Thyroid gland (tissue), 4 donors: ENCODE data around the gene KIF20B. TPM values are rescaled to one million over a fixed set of nuclear protein-coding genes. Genes with fewer than 3 reads are reported as not detected.
A peak's percentile ranks its signal among the peaks of the same experiment; 100 is the strongest.

Experiments
- DNase-seq, 2 donors: peaks; one replicate each; pipeline ENCODE4 v3.0.0-alpha.2; 2019
- H3K27ac ChIP-seq, 3 donors: fragments of 200-600 bp; sonication (generic); 1 replicate in 2 of 3; 2 replicates in 1 of 3; pipeline ENCODE4 v1.5.1; 2016 to 2019; ENCODE audit warnings: mild to moderate bottlenecking in 1 of 3, moderate library complexity in 1 of 3
- H3K27me3 ChIP-seq: fragments of 200-600 bp; sonication (generic); one replicate; pipeline ENCODE4 v1.5.1; 2019
- H3K36me3 ChIP-seq, 2 donors: fragments of 200-600 bp; sonication (generic); one replicate each; pipeline ENCODE4 v1.5.1; 2016 to 2019
- H3K4me1 ChIP-seq, 2 donors: fragments of 200-600 bp; sonication (generic); one replicate each; pipeline ENCODE4 v1.5.1; 2017 to 2019
- H3K4me3 ChIP-seq, 3 donors: fragments of 200-600 bp; sonication (generic); replicated peaks in 1 of 3; 1 replicate in 2 of 3; 2 replicates in 1 of 3; pipeline ENCODE4 v1.5.1; 2016; ENCODE audit warnings: mild to moderate bottlenecking in 1 of 3
- H3K9me3 ChIP-seq: fragments of 200-600 bp; sonication (generic); one replicate; pipeline ENCODE4 v1.5.1; 2017
- CTCF ChIP-seq, 6 experiments: fragments of 200-600 bp in 3 of 6; fragments of 450-650 bp in 3 of 6; sonication (generic) in 3 of 6; IDR thresholded peaks; one replicate each; pipeline ENCODE4 v1.5.1; 2016 to 2019; ENCODE audit warnings: antibody characterized with exemption in 6 of 6, mild to moderate bottlenecking in 2 of 6, inconsistent platforms in 1 of 6, moderate library complexity in 1 of 6
- POLR2A ChIP-seq, 2 donors: fragments of 450-650 bp; IDR thresholded peaks; one replicate each; pipeline ENCODE4 v1.6.1; 2017; ENCODE audit warnings: antibody characterized with exemption in 2 of 2, mild to moderate bottlenecking in 2 of 2, moderate library complexity in 1 of 2
- WGBS, 2 donors: methylation state at CpG; one replicate each; pipeline ENCODE4 v1.1.5; 2017; 5-methylcytosine and 5-hydroxymethylcytosine counted together
- intact Hi-C: fragments of 100-400 bp; cut with DNase I; formaldehyde crosslinking; loops from one replicate; pipeline ENCODE4 v1.15.1; 2023
- total RNA-seq, 4 donors: library from RNA; depleted of rRNA; stranded (reverse); fragments of >200 nt; gene quantifications; one replicate each; pipeline ENCODE4 v1.2.3, GENCODE V29; 2016

KIF20B gene
- total RNA-seq, 4 donors from 2014 or later, result 3.8 to 6.2 (median 4.5) TPM

GRCh38 chr10:89664203-89664602 is 37.2 kb upstream of the KIF20B start:
- no peak for DNase-seq
- Histone ChIP-seq H3K36me3 (no peaks in the 10 kb centered on the region), H3K27me3 (no peaks in the 10 kb centered on the region), H3K9me3 (no peaks in the 10 kb centered on the region), H3K27ac (no peak overlapping the region), H3K4me1 (no peaks in the 10 kb centered on the region), H3K4me3 (no peak overlapping the region)
- TF ChIP-seq POLR2A (IDR thresholded peaks at IDR 0.05) (no peak), CTCF (IDR thresholded peaks at IDR 0.05) (no peak)
- 82 to 85% methylated on average over 3 of the region's 3 CpGs for WGBS, 2 donors
- intact Hi-C loops, result no loop called here

GRCh38 chr10:89665302-89665701 is 36.1 kb upstream of the KIF20B start:
- H3K4me1 ChIP-seq, result peaks cover 5 to 6% of the 10 kb centered on the region in 2 donors
- H3K36me3 ChIP-seq, result no peaks in the 10 kb centered on the region
- H3K27me3 ChIP-seq, result no peaks in the 10 kb centered on the region
- TF ChIP-seq POLR2A (IDR thresholded peaks at IDR 0.05) (no peak), CTCF (IDR thresholded peaks at IDR 0.05) (no peak)
- H3K9me3 ChIP-seq, result no peaks in the 10 kb centered on the region
- no peak overlapping the region for H3K27ac ChIP-seq
- no peak for DNase-seq
- intact Hi-C loops, result no loop called here
- H3K4me3 ChIP-seq, result no peak overlapping the region
- WGBS, 2 donors, result 85 to 88% methylated on average over 2 of the region's 2 CpGs

- Histone ChIP-seq H3K4me3 (no peak overlapping the region), H3K4me1 (peaks cover 11 to 13% of the 10 kb centered on the region in 2 donors), H3K27ac (no peak overlapping the region), H3K27me3 (no peaks in the 10 kb centered on the region), H3K36me3 (no peaks in the 10 kb centered on the region), H3K9me3 (no peaks in the 10 kb centered on the region)
- no peak for DNase-seq
- TF ChIP-seq POLR2A (IDR thresholded peaks at IDR 0.05) (no peak), CTCF (IDR thresholded peaks at IDR 0.05) (no peak)
- whole genome bisulfite sequencing, 2 donors, result 84 to 91% methylated on average over 1 of the region's 1 CpG
- intact Hi-C loops, result no loop called here
Measured at GRCh38 chr10:89666138-89666537, 35.3 kb upstream of the KIF20B start.

GRCh38 chr10:89668386-89669071 is 32.9 kb upstream of the KIF20B start:
- Histone ChIP-seq H3K9me3 (no peaks in the 10 kb centered on the region), H3K4me1 (peaks cover 18 to 20% of the 10 kb centered on the region in 2 donors), H3K4me3 (no peak overlapping the region), H3K27ac (no peak overlapping the region), H3K36me3 (no peaks in the 10 kb centered on the region), H3K27me3 (no peaks in the 10 kb centered on the region)
- 89 to 90% methylated on average over 3 of the region's 3 CpGs for whole genome bisulfite sequencing, 2 donors
- intact Hi-C loops, result no loop called here
- TF ChIP-seq POLR2A (IDR thresholded peaks at IDR 0.05), result no peak
- no peak for TF ChIP-seq CTCF (IDR thresholded peaks at IDR 0.05)
- no peak for DNase-seq

- Histone ChIP-seq H3K27me3 (no peaks in the 10 kb centered on the region), H3K9me3 (no peaks in the 10 kb centered on the region), H3K36me3 (no peaks in the 10 kb centered on the region), H3K4me1 (peaks cover 20 to 23% of the 10 kb centered on the region in 2 donors), H3K4me3 (no peak overlapping the region), H3K27ac (peak overlapping the region in 2 of 3 donors; percentile 50 to 75)
- intact Hi-C loops, result no loop called here
- 97 to 100% methylated on average over 1 of the region's 1 CpG for WGBS, 2 donors
- TF ChIP-seq CTCF (IDR thresholded peaks at IDR 0.05) (no peak), POLR2A (IDR thresholded peaks at IDR 0.05) (no peak)
- no peak for DNase-seq
Measured at GRCh38 chr10:89669985-89670384, 31.4 kb upstream of the KIF20B start.
